ENCODE results near the gene DCC.

DNA sequence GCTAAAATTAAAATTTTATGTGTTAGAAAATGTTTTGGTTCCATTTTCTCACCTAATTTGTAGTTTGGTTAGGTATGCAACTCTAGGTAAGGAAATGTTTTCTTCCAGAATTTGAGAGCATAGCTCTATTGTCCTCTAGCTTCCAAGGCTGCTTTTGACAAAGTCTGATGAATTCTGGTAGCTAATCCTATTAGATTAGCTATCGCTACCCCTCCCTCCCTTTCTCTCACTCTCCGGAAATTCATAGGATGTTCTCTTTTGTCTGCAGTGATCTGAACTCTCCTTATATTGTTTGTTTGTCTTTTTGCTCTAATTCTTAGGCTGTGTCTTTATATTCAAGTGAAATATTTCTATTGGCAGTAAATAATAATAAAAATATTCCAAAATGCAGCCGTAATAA is 382.9 kb downstream of the DCC start:
- TF ChIP-seq, protein P1, sequence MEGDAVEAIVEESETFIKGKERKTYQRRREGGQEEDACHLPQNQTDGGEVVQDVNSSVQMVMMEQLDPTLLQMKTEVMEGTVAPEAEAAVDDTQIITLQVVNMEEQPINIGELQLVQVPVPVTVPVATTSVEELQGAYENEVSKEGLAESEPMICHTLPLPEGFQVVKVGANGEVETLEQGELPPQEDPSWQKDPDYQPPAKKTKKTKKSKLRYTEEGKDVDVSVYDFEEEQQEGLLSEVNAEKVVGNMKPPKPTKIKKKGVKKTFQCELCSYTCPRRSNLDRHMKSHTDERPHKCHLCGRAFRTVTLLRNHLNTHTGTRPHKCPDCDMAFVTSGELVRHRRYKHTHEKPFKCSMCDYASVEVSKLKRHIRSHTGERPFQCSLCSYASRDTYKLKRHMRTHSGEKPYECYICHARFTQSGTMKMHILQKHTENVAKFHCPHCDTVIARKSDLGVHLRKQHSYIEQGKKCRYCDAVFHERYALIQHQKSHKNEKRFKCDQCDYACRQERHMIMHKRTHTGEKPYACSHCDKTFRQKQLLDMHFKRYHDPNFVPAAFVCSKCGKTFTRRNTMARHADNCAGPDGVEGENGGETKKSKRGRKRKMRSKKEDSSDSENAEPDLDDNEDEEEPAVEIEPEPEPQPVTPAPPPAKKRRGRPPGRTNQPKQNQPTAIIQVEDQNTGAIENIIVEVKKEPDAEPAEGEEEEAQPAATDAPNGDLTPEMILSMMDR (conservative IDR thresholded peaks at IDR 0.05; ENCODE audit: low read depth in 2 of 2), result no peak
- TF ChIP-seq ZNF114 (CRISPR knock-in tag; IDR thresholded peaks at IDR 0.05) (no peak), POLR2AphosphoS5 (IDR thresholded peaks at IDR 0.05; ENCODE audit: low read depth) (no peak)
- TF ChIP-seq, protein P2, sequence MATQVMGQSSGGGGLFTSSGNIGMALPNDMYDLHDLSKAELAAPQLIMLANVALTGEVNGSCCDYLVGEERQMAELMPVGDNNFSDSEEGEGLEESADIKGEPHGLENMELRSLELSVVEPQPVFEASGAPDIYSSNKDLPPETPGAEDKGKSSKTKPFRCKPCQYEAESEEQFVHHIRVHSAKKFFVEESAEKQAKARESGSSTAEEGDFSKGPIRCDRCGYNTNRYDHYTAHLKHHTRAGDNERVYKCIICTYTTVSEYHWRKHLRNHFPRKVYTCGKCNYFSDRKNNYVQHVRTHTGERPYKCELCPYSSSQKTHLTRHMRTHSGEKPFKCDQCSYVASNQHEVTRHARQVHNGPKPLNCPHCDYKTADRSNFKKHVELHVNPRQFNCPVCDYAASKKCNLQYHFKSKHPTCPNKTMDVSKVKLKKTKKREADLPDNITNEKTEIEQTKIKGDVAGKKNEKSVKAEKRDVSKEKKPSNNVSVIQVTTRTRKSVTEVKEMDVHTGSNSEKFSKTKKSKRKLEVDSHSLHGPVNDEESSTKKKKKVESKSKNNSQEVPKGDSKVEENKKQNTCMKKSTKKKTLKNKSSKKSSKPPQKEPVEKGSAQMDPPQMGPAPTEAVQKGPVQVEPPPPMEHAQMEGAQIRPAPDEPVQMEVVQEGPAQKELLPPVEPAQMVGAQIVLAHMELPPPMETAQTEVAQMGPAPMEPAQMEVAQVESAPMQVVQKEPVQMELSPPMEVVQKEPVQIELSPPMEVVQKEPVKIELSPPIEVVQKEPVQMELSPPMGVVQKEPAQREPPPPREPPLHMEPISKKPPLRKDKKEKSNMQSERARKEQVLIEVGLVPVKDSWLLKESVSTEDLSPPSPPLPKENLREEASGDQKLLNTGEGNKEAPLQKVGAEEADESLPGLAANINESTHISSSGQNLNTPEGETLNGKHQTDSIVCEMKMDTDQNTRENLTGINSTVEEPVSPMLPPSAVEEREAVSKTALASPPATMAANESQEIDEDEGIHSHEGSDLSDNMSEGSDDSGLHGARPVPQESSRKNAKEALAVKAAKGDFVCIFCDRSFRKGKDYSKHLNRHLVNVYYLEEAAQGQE (IDR thresholded peaks at IDR 0.05; ENCODE audit: unreplicated experiment), result no peak

Data from GM23338 (cell line).